Neutrophil (primary cell): ENCODE results near the gene KLK5.

Experiments
- H3K27ac ChIP-seq: fragments of 200-600 bp; sonication (generic); 2 replicates; pipeline ENCODE4 v1.5.1; 2016; ENCODE audit warnings: mild to moderate bottlenecking, moderate library complexity
- H3K27me3 ChIP-seq: fragments of 200-600 bp; sonication (generic); 2 replicates; pipeline ENCODE4 v1.6.0; 2016; ENCODE audit warnings: mild to moderate bottlenecking
- H3K36me3 ChIP-seq: fragments of 200-600 bp; sonication (generic); 2 replicates; pipeline ENCODE4 v1.5.1; 2017
- H3K4me1 ChIP-seq, 2 experiments: fragments of 200-600 bp in 1 of 2; sonication (generic) in 1 of 2; 1 replicate in 1 of 2; 2 replicates in 1 of 2; pipeline versions ENCODE4 v1.5.1 to v1.6.1; 2013 to 2016; ENCODE audit warnings: low read depth in 1 of 2, low read length in 1 of 2, mild to moderate bottlenecking in 1 of 2, moderate library complexity in 1 of 2; ENCODE audit not compliant: control insufficient read depth in 1 of 2, insufficient read depth in 1 of 2
- H3K4me3 ChIP-seq, 2 experiments: fragments of 200-600 bp in 1 of 2; sonication (generic) in 1 of 2; 1 replicate in 1 of 2; 2 replicates in 1 of 2; pipeline ENCODE4 v1.5.1; 2013 to 2016; ENCODE audit warnings: low read depth in 1 of 2, low read length in 1 of 2, mild to moderate bottlenecking in 1 of 2, moderate library complexity in 1 of 2
- H3K9me3 ChIP-seq: fragments of 200-600 bp; sonication (generic); 2 replicates; pipeline ENCODE4 v1.5.1; 2016
- TF ChIP-seq, protein P1 (sequence below): fragments of 200-600 bp; sonication (generic); IDR thresholded peaks from 2 replicates; pipeline ENCODE4 v1.5.1; 2016; ENCODE audit warnings: antibody characterized with exemption

The KLK5 gene

DNA sequence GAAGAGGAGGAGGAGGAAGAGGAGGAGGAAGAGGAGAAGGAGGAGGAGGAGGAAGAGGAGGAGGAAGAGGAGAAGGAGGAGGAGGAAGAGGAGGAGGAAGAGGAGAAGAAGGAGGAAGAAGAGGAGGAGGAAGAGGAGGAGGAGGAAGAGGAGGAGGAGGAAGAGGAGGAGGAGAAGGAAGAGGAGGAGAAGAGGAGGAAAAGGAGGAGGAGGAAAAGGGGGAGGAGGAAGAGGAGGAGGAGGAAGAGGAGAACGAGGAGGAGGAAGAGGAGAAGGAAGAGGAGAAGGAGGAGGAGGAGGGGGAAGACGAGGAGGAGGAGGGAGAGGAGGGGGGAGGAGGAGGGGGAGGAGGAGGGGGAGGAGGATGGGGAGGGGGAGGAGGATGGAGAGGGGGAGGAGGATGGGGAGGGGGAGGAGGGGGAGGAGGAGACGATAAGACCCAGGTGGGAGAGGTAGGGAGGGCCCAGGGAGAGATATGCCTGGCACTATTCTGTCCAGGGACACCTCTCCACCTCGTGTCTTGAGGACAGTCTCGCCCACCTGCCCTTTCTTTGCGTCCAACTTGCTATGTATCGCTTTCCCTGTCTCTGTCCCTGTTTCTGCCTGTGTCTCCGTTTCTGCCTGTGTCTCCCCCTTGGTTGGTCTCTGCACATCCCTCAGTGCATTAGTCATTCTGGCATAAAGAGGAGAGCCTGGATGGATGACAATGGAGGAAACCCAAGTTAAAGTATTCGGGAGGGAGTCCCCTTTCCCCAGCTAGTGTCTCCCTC lies 7.1 kb upstream of the KLK5 start:
- TF ChIP-seq, protein P1, sequence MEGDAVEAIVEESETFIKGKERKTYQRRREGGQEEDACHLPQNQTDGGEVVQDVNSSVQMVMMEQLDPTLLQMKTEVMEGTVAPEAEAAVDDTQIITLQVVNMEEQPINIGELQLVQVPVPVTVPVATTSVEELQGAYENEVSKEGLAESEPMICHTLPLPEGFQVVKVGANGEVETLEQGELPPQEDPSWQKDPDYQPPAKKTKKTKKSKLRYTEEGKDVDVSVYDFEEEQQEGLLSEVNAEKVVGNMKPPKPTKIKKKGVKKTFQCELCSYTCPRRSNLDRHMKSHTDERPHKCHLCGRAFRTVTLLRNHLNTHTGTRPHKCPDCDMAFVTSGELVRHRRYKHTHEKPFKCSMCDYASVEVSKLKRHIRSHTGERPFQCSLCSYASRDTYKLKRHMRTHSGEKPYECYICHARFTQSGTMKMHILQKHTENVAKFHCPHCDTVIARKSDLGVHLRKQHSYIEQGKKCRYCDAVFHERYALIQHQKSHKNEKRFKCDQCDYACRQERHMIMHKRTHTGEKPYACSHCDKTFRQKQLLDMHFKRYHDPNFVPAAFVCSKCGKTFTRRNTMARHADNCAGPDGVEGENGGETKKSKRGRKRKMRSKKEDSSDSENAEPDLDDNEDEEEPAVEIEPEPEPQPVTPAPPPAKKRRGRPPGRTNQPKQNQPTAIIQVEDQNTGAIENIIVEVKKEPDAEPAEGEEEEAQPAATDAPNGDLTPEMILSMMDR = no peak
- Histone ChIP-seq H3K27ac (no peak overlapping the region), H3K36me3 (no peaks in the 10 kb centered on the region), H3K4me1 (no peaks in the 10 kb centered on the region), H3K27me3 (no peaks in the 10 kb centered on the region), H3K4me3 (no peak overlapping the region), H3K9me3 (no peaks in the 10 kb centered on the region)

DNA sequence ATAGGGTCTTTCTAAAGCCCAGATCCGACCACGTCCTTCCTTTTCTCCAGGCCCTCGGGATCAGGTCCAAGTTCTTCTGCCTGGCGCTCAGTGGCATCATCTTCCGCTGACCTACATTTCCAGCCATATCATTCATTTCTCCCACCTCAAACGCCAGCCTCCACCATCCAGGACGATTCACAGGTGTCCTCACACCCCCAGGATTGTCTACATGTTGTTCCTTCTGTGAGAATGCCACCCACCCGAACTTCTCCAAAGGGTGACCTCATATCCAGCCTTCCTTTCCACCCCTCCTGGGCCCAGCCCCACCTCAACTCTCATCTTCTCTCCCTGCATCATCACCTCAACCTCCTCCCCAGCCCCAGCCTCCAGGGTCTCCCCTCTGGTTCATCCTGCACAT lies 4.7 kb upstream of the KLK5 start:
- no peaks in the 10 kb centered on the region for H3K9me3 ChIP-seq
- no peak overlapping the region for H3K27ac ChIP-seq
- H3K36me3 ChIP-seq = no peaks in the 10 kb centered on the region
- TF ChIP-seq, protein P1 = no peak
- no peaks in the 10 kb centered on the region for H3K4me1 ChIP-seq
- no peak overlapping the region for H3K4me3 ChIP-seq
- H3K27me3 ChIP-seq = peaks cover 7% of the 10 kb centered on the region

GRCh38 chr19:50949861-50950260 lies 3.0 kb downstream of the KLK5 start:
- TF ChIP-seq, protein P1 = no peak
- Histone ChIP-seq H3K9me3 (no peaks in the 10 kb centered on the region), H3K4me1 (no peaks in the 10 kb centered on the region), H3K4me3 (no peak overlapping the region), H3K36me3 (no peaks in the 10 kb centered on the region), H3K27ac (no peak overlapping the region), H3K27me3 (peaks cover 8% of the 10 kb centered on the region)

GRCh38 chr19:50947123-50947522 lies 5.7 kb downstream of the KLK5 start:
- Histone ChIP-seq H3K36me3 (no peaks in the 10 kb centered on the region), H3K27me3 (no peaks in the 10 kb centered on the region), H3K4me3 (no peak overlapping the region), H3K4me1 (no peaks in the 10 kb centered on the region), H3K9me3 (no peaks in the 10 kb centered on the region), H3K27ac (no peak overlapping the region)
- TF ChIP-seq, protein P1 = no peak

DNA sequence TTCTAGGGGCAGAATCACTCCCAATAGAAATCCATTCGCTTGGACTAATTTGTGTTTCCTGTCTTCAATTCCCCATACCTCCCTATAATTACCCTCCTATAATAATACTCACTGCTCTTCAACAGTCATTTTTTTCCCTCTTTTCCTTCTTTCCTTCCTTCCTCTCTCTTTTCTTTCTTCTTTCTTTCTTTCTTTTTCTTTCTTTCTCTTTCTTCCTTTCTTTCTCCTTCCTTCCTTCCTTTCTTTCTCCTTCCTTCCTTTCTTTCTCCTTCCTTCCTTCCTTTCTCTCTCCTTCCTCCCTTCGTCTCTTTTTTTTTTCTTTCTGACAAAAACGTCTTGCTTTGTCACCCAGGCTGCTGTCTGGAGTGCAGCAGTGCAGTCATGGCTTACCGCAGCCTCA lies 8.0 kb downstream of the KLK5 start:
- Histone ChIP-seq H3K4me3 (no peak overlapping the region), H3K27ac (no peak overlapping the region), H3K27me3 (no peaks in the 10 kb centered on the region), H3K9me3 (no peaks in the 10 kb centered on the region), H3K36me3 (no peaks in the 10 kb centered on the region), H3K4me1 (no peaks in the 10 kb centered on the region)
- TF ChIP-seq, protein P1 = no peak
